Raji (cell line): Measurements from ENCODE around the gene ZFAND3.

Experiments
- POLR2A ChIP-seq: IDR thresholded peaks from 2 replicates; pipeline ENCODE4 v1.6.1; 2011; ENCODE audit warnings: low read depth, low read length, control low read depth; ENCODE audit not compliant: insufficient read depth

ZFAND3 gene

DNA sequence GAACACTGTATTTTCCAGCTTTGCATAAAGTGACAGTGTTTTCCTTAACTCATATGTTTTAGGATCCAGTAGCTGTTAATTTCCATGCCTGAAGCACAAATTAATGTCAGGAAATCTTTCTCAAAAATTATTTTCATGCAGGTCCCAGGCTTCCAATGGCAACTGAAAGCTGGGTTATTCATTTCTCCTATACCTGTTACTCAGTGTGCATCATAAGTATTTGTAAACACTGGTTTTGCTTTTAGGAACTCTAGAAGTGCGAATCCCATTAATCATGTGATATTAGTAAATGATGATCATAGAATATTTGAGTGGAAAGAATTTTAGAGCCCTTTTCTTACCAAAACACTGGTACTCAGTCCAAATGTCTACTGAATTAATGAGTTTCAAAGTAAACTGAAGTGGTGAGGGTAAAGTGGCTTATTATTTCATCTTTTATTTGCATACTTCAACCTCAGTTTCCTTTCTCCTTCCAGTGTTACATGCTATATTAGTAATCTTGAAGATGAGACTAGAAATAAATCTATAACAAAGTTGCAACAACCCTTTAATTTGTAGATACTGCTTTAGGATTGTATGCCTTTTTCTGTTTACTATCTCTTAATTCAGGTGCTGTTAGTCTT lies 124.0 kb downstream of the ZFAND3 start:
- no peak for TF ChIP-seq POLR2A

DNA sequence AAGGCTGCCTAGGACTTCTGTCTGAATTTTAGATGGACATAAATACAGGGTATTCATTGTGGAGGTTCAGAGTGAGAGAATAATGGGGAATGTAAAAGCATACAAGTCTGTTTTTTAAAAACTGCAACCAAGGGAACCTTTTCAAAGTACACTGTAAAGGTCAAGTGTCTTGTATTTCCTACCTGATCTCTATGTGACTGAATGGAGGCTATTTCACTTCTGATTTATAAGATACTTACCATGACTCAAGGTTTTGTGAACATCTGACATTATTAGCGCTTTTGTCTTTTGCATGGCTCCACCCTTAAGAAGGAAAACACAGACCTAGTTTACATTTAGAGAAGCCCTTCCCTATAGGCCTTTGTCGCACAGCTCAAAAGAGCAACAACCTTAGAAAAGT lies 126.5 kb downstream of the ZFAND3 start:
- TF ChIP-seq POLR2A: no peak

DNA sequence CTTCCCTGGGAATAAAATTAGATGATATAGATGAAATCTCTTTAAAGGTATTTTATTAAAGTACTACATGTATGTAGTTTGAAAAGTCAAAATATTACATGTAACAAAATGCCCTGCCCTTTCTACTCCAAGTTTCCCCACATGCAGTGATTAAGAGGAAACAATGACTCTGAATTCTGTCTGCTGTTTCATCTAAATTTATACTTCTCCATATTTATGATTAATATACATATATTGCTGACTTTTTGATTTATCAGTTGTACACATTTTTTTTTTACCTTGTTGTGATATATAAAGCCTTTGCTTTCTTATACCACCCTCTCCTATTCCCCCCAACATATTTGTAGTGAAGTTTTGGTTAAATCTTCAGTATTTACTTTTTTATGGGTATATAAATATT lies 127.9 kb downstream of the ZFAND3 start:
- no peak for TF ChIP-seq POLR2A

DNA sequence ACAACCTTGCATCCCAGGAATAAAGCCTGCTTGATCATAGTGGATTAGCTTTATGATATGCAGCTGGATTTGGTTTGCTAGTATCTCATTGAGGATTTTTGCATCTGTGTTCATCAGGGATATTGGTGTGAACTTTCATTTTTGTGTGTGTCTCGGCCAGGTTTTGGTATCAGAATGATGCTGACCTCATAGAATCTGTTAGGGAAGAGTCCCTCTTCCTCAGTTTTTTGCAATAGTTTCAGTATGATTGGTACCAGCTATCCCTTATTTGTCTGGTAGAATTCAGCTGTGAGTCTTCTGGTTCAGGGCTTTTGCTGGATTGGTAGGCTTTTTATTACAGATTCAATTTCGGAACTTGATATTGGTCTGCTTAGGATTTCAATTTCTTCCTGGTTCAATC lies 132.5 kb downstream of the ZFAND3 start:
- no peak for TF ChIP-seq POLR2A

DNA sequence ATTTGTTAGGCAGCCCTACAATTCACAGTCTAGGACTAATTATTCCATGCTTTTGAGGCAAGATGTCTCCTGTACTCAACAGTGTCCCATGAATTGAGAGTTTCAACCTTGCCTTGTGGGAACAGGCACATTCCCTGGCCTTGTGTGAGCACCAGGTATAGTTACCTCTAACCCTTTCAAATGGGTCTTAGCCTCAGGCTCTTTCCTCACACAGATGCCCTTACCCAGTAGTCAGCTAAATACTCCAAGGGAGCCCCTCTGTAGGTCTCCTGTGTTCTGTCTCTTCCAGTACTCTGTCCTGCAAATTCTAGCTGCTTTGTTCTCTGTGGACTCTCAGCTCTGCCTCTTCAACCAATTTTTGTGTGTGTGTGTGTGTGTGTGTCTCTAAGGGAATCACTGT lies 135.3 kb downstream of the ZFAND3 start:
- no peak for TF ChIP-seq POLR2A

DNA sequence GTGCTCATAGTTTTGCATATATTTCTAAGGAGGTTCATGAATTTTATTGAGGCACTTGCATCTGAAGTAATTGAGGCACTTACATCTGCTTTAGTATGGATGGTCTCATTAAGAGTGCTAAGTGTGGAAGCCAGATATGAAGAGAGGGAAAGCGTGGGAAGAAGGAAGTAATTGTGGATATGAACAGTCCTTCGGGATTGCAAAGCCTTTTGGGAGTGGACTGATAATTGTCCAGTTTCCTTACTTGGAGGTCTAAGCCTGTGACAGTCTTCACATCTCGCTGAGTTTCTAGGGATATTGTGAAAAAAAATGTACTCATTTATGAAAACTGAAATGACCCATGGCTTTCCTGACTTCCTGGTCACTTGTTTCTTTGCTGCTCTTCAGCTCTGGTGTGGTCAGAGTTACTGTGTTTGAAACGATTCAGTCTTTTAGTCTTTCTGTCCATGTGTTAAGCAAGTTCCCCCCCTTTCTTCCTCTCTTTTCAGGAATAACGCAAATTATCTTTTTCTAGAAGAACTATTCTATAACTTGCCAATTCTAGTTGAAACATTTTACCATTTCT lies 137.3 kb downstream of the ZFAND3 start:
- TF ChIP-seq POLR2A: no peak

DNA sequence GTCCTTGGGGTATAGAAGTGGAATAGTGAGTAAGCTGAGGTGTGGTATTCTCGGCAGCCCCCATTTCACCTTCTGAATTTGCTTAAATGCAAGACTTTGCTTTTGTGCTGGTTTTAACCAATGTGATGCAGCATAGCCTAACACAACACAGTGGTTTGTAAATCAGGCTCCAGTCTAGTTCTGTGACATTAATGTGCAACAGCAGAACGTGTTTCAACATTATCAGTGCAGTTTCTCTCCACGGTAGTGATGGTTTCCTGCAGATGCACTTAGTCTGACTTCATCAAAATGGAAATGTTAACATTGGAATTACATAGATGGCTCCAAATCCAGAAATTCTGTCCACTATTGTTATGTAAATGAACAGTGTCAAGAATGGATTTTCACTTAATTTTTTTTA lies 139.5 kb downstream of the ZFAND3 start:
- TF ChIP-seq POLR2A: no peak

DNA sequence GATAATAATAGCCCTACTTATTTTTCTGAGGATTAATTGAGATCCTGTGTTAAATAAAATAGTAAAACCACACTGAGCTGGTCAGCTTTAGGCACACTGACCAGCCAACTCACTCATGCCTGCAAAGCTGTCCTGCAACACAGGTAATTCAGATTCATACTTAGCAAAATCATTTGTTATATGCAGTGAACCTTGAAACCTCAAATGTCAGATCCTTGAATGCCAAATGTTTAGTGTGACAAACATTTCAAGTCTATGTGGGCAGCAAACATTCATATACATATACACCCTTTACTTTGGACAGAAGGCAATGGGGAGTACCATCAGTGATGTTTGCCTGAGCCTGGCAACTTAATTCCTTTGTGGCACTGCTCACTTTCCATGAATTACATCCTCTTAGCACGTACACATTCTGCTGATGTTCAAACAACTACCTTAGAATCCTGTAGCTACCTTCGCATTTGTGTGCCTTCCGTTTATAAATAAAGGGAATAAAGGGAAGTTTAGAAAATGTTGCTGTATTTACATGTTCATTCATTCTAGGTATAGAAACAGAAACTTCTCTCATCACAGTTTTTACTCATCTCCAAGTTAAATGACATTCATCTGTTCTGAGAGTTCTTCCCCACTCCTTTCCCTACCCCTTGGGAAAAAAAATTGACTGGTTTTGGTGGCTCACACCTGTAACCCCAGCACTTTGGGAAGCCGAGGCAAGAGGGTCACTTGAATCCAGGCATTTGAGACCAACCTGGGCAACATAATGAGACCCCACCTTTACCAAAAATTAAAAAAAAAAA lies 140.8 kb downstream of the ZFAND3 start:
- no peak for TF ChIP-seq POLR2A

DNA sequence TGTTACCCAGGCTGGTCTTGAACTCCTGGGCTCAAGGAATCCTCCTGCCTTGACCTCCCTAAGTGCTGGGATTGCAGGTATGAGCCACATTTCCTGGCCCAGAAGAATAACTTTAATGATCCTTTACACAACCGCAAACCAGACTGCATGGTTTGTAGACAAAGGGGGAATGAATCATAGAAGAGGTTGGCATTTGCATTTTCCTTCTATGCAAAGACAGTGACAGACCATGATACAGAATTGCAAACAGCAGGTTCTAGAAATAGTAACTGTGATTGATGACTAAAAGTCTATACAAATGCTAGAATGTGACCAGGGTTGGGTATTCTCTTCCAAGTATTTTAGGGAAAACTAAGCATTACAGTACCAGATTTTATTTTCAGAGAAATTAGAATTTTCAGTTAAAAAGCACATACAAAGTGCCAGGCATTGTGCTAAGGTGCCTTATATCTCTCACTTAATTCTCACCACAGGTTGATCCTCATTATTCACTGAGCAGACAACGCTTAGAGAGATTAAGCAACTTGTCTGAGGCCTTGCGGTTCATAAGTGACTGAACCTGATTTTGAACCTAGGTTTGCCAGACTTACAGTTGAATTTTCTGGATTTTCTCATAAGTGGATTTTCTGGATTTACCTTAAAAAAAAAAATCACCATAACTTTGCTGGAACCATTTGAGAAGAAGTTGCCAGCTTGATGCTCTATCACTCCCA lies 146.6 kb downstream of the ZFAND3 start:
- TF ChIP-seq POLR2A: no peak

DNA sequence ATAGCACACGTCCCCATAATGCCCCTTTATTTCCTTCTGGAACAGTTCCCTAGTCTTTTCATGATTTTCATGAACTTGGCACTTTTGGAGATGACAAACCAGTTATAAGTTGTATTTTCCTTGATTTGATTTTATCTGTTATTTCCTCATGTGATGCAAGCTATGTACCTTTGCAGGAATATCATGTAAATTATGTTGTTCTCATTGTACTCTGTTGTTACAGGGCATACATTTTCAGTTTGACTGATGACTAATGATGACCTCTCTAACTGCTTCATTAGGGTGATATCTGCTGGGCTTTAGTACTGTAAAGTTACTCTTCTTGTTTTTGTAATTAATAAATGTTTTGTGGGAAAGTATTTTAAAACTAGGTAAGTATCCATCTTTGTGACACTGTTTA lies 147.3 kb downstream of the ZFAND3 start:
- TF ChIP-seq POLR2A: no peak

DNA sequence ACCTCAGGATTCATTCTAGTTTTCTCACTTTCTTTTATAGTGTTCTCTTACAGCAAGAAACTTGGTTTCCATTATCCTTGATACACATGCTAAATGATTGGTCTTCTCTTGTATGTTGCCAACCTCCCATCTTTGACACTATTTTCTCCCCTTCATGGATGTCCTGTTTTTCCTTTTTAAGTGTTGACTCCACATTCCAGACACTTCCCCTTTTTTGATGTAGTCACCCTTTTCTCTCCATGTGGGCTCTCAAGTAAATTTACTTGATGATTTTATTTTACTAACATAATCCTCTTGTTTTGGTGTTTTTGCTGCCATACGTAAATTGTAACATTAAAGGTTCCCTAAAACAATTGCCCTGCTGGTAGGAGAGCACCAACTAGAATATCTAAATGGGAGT lies 148.1 kb downstream of the ZFAND3 start:
- no peak for TF ChIP-seq POLR2A

DNA sequence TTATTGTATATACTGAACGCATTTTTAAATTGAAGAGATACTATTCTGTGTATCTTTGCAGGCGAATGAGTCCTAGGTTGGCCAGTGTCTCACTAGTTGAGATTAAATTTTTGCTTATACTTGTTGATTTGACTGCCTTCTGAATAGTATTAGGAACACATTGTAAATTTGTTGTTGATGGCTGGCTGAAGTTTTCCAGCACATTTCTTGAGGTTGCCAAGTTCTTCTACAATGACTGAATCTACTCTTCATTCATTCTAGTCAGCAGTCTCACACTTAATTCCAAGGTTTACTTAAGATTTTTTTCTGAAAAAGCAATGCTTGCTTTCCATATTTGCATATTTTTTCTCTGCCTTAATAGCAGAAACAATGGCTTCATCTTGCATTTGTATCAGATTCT lies 151.7 kb downstream of the ZFAND3 start:
- TF ChIP-seq POLR2A: no peak

DNA sequence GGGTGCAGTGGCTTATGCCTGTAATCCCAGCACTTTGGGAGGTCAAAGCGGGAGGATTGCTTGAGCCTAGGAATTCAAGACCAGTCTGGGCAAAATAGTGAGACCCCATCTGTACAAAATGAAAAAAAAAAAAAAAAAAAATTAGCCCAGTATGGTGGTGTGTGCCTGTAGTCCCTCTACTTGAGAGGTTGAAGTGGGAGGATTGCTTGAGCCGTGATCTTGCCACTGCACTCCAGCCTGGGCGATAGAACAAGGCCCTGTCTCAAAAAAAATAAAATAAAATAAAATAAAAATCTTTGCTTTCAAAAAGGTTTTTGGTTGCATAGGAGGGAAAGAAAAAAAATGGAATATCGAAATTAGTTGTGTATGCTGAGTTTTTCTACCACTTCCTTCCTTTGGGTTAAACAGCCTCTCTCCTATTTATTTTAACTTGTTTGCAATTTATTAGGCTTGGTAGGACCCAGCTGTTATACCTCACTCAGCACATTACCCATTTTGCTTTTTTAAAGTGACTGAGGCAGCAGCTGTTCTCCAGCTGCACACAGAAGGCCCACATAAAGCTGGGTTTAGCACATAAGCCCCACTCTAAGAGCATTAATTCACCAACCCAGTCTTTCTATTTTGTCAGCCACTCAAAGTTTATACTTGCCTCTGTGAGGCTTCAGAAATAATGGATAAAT lies 152.3 kb downstream of the ZFAND3 start:
- no peak for TF ChIP-seq POLR2A

DNA sequence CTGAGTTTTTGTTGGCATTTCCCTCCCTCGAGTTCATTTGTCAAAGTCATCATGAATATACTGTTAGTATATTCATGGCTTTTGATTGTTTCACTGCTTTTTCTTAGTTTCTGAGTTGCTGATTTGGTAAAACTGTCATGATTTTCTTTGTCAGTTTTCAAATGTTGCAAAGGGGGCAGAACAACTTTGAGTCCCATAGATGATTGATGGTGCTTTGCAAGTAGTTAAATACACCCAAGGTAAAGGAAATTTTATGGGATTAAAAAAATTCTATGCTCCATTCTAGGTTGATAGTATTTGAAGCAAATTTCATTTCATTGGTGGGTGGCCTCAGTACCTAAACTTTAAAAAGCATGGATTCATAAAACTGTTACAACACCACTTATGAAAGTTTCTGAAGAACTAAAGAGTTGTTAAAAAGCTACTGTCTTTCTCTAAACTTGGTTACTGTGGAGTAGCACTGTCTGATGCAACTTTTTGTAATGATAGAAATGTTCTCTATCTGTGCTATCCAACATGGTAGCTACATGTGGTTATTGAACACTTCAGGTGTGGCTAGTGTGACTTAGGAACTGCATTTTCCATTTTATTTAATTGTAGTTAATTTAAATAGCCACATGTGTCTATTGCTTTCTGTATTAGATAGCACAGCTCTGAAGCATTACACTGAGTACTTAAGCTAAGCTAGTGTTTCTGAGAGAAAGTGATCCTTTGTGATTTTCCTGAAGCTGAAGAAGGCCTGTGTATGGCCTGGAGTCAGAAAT lies 153.6 kb downstream of the ZFAND3 start:
- no peak for TF ChIP-seq POLR2A
